Hepatocyte (in vitro differentiated cells): ENCODE results near the gene FRMD6. TPM values are rescaled to one million over a fixed set of nuclear protein-coding genes. Genes with fewer than 3 reads are reported as not detected.

Experiments
- DNase-seq: peaks from one replicate; pipeline ENCODE4 v3.0.0-alpha.2; 2016; ENCODE audit warnings: low spot score
- H2AFZ ChIP-seq: fragments of 200-600 bp; sonication (generic); 2 replicates; pipeline ENCODE4 v1.6.0; 2016; ENCODE audit warnings: antibody characterized with exemption, mild to moderate bottlenecking
- H3K27ac ChIP-seq: fragments of 200-600 bp; sonication (generic); 2 replicates; pipeline ENCODE4 v1.5.1; 2016; ENCODE audit warnings: mild to moderate bottlenecking
- H3K27me3 ChIP-seq: fragments of 200-600 bp; sonication (generic); 2 replicates; pipeline ENCODE4 v1.6.1; 2016
- H3K36me3 ChIP-seq: fragments of 200-600 bp; sonication (generic); replicated peaks from 2 replicates; pipeline ENCODE4 v1.5.1; 2016; ENCODE audit warnings: low read depth; ENCODE audit not compliant: insufficient read depth
- H3K4me1 ChIP-seq: fragments of 200-600 bp; sonication (generic); 2 replicates; pipeline ENCODE4 v1.5.1; 2016; ENCODE audit warnings: mild to moderate bottlenecking, moderate library complexity; ENCODE audit not compliant: insufficient read depth
- H3K4me2 ChIP-seq: fragments of 200-600 bp; sonication (generic); 2 replicates; pipeline ENCODE4 v1.6.0; 2016
- H3K4me3 ChIP-seq: fragments of 200-600 bp; sonication (generic); 2 replicates; pipeline ENCODE4 v1.5.1; 2016; ENCODE audit warnings: mild to moderate bottlenecking
- H3K79me2 ChIP-seq: fragments of 200-600 bp; sonication (generic); 2 replicates; pipeline ENCODE4 v1.6.0; 2017; ENCODE audit warnings: mild to moderate bottlenecking
- H3K9me2 ChIP-seq: fragments of 200-600 bp; sonication (generic); replicated peaks from 2 replicates; pipeline ENCODE4 v1.6.0; 2017; ENCODE audit warnings: mild to moderate bottlenecking; ENCODE audit not compliant: insufficient read depth
- H3K9me3 ChIP-seq: fragments of 200-600 bp; sonication (generic); 2 replicates; pipeline ENCODE4 v1.5.1; 2016; ENCODE audit warnings: low read depth, mild to moderate bottlenecking
- H4K20me1 ChIP-seq: fragments of 200-600 bp; sonication (generic); 2 replicates; pipeline ENCODE4 v1.6.0; 2016; ENCODE audit warnings: mild to moderate bottlenecking; ENCODE audit not compliant: insufficient read depth, poor library complexity, severe bottlenecking
- EZH2 ChIP-seq: fragments of 200-600 bp; sonication (generic); IDR thresholded peaks from 2 replicates; pipeline ENCODE4 v1.6.1; 2016; ENCODE audit warnings: antibody characterized with exemption, mild to moderate bottlenecking, borderline replicate concordance
- EZH2phosphoT487 ChIP-seq: fragments of 200-600 bp; sonication (generic); IDR thresholded peaks from one replicate; pipeline ENCODE4 v1.6.1; 2018; ENCODE audit warnings: antibody characterized with exemption, mild to moderate bottlenecking, low read depth, moderate library complexity; ENCODE audit not compliant: unreplicated experiment, severe bottlenecking
- WGBS: methylation state at CpG from one replicate; pipeline ENCODE4 v1.1.6; 2016; ENCODE audit warnings: low lambda C conversion rate; ENCODE audit errors: missing lambda C conversion rate; 5-methylcytosine and 5-hydroxymethylcytosine counted together
- polyA plus RNA-seq: library from polyadenylated mRNA; unstranded; fragments of >200 nt; fragmentation: Nextera tagmentation; extraction: Ambion mirVana; gene quantifications from 2 replicates; pipeline ENCODE4 v1.2.1, GENCODE V29; 2016
- total RNA-seq: library from RNA; depleted of rRNA; stranded (reverse); fragments of >200 nt; gene quantifications from 2 replicates; pipeline ENCODE4 v1.2.3, GENCODE V29; 2014
- TF ChIP-seq, protein P1 (sequence below): fragments of 200-600 bp; sonication (generic); IDR thresholded peaks from 2 replicates; pipeline ENCODE4 v1.5.1; 2016; ENCODE audit warnings: antibody characterized with exemption, mild to moderate bottlenecking; ENCODE audit not compliant: poor library complexity

Gene FRMD6
- total and polyA plus RNA-seq, 2 experiments from 2014 or later, result 18.9 to 64.4 TPM

DNA sequence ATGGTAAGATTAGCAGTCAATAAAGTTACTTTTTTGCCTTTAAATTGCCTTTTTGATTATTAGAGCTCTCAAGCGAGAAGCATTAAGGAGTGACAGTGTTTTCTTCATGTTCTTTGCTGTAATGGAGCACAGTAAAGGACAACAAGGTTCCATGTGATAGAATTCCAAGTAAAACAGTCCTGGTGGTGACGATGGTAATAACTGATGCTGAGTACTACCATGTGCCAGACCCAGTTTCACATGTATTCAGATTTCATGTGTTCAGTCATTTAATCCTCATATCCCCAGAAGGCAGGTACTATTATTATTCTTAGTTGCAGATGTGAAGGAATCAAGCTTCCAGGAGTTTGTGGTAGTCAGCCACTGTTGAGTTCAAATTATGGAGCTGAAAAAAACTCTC lies 79.0 kb downstream of the FRMD6 start:
- H3K9me2 ChIP-seq, result no peaks in the 10 kb centered on the region
- no peaks in the 10 kb centered on the region for H3K4me1 ChIP-seq
- no peak overlapping the region for H2AFZ ChIP-seq
- no peak overlapping the region for H3K4me3 ChIP-seq
- no peaks in the 10 kb centered on the region for H3K36me3 ChIP-seq
- TF ChIP-seq EZH2phosphoT487 (no peak), EZH2 (no peak)
- TF ChIP-seq, protein P1, sequence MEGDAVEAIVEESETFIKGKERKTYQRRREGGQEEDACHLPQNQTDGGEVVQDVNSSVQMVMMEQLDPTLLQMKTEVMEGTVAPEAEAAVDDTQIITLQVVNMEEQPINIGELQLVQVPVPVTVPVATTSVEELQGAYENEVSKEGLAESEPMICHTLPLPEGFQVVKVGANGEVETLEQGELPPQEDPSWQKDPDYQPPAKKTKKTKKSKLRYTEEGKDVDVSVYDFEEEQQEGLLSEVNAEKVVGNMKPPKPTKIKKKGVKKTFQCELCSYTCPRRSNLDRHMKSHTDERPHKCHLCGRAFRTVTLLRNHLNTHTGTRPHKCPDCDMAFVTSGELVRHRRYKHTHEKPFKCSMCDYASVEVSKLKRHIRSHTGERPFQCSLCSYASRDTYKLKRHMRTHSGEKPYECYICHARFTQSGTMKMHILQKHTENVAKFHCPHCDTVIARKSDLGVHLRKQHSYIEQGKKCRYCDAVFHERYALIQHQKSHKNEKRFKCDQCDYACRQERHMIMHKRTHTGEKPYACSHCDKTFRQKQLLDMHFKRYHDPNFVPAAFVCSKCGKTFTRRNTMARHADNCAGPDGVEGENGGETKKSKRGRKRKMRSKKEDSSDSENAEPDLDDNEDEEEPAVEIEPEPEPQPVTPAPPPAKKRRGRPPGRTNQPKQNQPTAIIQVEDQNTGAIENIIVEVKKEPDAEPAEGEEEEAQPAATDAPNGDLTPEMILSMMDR, result no peak
- H3K9me3 ChIP-seq, result no peaks in the 10 kb centered on the region
- no peak for DNase-seq
- no peak overlapping the region for H3K4me2 ChIP-seq
- no peaks in the 10 kb centered on the region for H3K27me3 ChIP-seq
- no peaks in the 10 kb centered on the region for H4K20me1 ChIP-seq
- WGBS, result 93% methylated on average over 2 of the region's 2 CpGs
- no peak overlapping the region for H3K27ac ChIP-seq
- no peaks in the 10 kb centered on the region for H3K79me2 ChIP-seq

DNA sequence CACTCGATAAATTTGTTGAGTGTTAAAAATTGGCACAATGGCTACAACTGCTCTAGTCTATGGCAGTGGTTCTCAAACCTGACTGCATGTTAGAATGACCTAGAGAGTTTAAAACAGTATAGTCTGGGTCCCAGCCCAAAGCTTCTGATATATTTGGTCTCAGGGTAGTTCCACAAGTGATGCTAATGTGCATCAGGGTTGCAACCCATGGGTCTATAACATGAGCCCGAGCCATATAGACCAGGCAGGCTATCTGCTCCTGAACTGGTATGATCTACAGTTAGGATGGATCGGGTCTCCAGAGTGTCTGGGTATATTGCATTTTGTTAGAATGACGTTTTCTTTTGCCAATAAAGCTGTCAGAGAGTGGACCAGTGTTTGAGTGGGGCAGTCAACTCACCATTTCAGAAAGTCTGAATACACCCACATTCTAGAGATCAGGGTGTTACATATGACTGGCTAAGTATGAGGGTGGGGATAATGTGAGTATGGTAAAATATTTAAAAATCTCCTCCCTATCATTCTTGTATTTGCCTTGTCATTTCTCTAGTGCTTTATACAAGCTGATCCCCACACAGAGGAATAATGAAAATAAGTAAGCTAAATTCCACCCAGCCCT lies 80.9 kb downstream of the FRMD6 start:
- no peaks in the 10 kb centered on the region for H3K9me3 ChIP-seq
- no peaks in the 10 kb centered on the region for H3K27me3 ChIP-seq
- no peak overlapping the region for H2AFZ ChIP-seq
- H3K79me2 ChIP-seq, result no peaks in the 10 kb centered on the region
- no peaks in the 10 kb centered on the region for H3K36me3 ChIP-seq
- no peak overlapping the region for H3K4me2 ChIP-seq
- no peak overlapping the region for H3K27ac ChIP-seq
- H3K9me2 ChIP-seq, result no peaks in the 10 kb centered on the region
- 82% methylated on average over 4 of the region's 4 CpGs for WGBS
- H4K20me1 ChIP-seq, result no peaks in the 10 kb centered on the region
- DNase-seq, result no peak
- no peak overlapping the region for H3K4me3 ChIP-seq
- H3K4me1 ChIP-seq, result no peaks in the 10 kb centered on the region
- TF ChIP-seq, protein P1, result no peak
- TF ChIP-seq EZH2 (no peak), EZH2phosphoT487 (no peak)

DNA sequence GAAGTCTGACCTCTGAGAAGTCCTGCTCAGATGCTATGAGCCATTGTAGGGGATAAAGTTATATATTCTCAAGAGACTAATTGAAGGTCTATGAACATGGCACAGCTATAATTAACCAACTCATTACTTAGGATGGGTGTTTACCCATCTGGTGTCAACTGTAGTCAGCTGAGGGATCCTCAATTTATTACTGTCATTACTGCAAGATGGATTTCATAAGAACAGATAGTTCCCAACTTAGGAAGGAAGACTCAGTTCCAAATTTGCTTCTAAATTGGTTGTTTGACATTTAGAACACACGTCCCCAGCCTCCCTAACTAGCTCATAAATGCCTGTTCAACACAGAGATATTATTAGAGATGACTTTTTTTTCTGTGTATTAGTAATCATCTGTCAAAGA lies 81.4 kb downstream of the FRMD6 start:
- Histone ChIP-seq H3K4me3 (no peak overlapping the region), H3K4me1 (no peaks in the 10 kb centered on the region), H4K20me1 (no peaks in the 10 kb centered on the region), H3K27ac (no peak overlapping the region), H3K79me2 (no peaks in the 10 kb centered on the region), H3K9me3 (no peaks in the 10 kb centered on the region), H3K36me3 (no peaks in the 10 kb centered on the region), H3K4me2 (no peak overlapping the region), H3K9me2 (no peaks in the 10 kb centered on the region), H3K27me3 (no peaks in the 10 kb centered on the region), H2AFZ (no peak overlapping the region)
- 91% methylated on average over 1 of the region's 1 CpG for WGBS
- DNase-seq, result no peak
- TF ChIP-seq EZH2 (no peak), EZH2phosphoT487 (no peak)
- TF ChIP-seq, protein P1, result no peak

DNA sequence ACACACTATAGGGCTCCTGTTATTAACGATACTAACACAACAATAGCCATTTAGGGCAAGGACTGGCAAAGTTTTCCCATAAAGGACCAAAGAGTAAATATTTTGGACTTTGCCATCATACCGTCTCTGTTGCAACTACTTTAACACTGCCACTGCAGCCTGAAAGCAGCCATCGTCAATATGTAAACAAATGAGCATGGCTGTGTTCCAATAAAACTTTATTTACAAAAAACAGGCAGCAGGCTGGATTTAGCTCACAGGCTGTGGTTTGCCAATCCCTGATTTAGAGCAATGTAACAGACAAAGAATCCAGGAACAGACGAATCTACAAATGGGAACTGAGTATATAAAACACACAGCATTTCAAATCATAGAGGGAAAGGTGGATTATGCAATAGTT lies 84.1 kb downstream of the FRMD6 start:
- Histone ChIP-seq H3K9me3 (no peaks in the 10 kb centered on the region), H3K27ac (no peak overlapping the region), H2AFZ (no peak overlapping the region), H3K36me3 (no peaks in the 10 kb centered on the region), H3K27me3 (no peaks in the 10 kb centered on the region), H3K4me2 (no peak overlapping the region), H4K20me1 (no peaks in the 10 kb centered on the region), H3K9me2 (no peaks in the 10 kb centered on the region), H3K4me3 (no peak overlapping the region), H3K4me1 (no peaks in the 10 kb centered on the region), H3K79me2 (no peaks in the 10 kb centered on the region)
- TF ChIP-seq, protein P1, result no peak
- TF ChIP-seq EZH2phosphoT487 (no peak), EZH2 (no peak)
- WGBS, result 75% methylated on average over 4 of the region's 4 CpGs
- no peak for DNase-seq
